HG02763 (cell line): Measurements from ENCODE around the gene CLDN14.

ENCODE experiments used
- ATAC-seq: cut with Tn5 transposase; IDR thresholded peaks from one replicate; pipeline ENCODE4 v1.9.1; 2021; ENCODE audit warnings: mild to moderate bottlenecking, moderate library complexity; ENCODE audit not compliant: unreplicated experiment

CLDN14 gene

DNA sequence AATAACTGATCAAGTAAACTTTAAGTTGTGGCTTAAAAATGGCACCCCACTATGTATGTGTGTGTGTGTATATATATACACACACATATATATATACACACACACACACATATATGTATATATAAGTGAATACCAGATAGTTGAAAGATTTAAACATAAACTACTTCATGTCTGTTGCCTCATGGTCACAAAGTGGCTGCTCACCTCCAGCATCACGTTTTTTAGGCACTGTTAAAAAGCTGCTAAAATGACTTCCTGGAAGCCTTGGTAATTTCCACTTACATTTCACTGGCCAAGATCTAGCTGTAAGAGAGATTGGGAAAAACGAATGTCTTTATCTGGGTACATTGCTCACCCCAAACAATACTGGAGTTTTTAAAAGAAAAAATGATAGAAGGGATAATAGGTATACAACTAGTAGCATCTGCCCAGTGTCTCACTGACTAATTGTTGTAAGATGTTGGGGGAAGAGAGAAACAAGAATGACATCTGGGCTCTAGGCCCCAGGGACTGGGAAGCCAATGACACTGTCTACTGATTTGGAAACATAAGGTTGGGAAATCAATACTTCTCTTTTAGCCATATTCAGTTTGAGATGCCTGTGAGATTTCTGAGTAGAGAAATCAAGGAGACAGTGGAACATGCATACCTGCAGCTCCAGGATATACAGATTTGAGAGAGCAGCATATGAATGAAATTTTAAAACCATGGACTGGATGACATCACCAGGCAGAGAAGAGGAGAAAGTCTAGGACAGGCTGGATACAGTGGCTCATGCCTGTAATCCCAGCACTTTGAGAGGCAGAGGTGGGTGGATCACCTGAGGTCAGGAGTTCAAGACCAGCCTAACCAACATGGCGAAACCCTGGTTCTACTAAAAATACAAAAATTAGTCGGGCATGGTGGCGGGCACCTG lies 42.8 kb downstream of the CLDN14 start:
- no peak for ATAC-seq

- no peak for ATAC-seq
These were observed 45.8 kb downstream of the CLDN14 start for GRCh38 chr21:36434144-36434543.

- ATAC-seq, result no peak
These were observed 46.7 kb downstream of the CLDN14 start for GRCh38 chr21:36433059-36433709.

- no peak for ATAC-seq
These were observed 48.7 kb downstream of the CLDN14 start for GRCh38 chr21:36431252-36431651.

GRCh38 chr21:36430841-36431240 lies 49.1 kb downstream of the CLDN14 start:
- no peak for ATAC-seq

- peak; percentile 64 for ATAC-seq
These were observed 49.9 kb downstream of the CLDN14 start for GRCh38 chr21:36429947-36430546.

- no peak for ATAC-seq
These were observed 51.0 kb downstream of the CLDN14 start for GRCh38 chr21:36428761-36429432.

DNA sequence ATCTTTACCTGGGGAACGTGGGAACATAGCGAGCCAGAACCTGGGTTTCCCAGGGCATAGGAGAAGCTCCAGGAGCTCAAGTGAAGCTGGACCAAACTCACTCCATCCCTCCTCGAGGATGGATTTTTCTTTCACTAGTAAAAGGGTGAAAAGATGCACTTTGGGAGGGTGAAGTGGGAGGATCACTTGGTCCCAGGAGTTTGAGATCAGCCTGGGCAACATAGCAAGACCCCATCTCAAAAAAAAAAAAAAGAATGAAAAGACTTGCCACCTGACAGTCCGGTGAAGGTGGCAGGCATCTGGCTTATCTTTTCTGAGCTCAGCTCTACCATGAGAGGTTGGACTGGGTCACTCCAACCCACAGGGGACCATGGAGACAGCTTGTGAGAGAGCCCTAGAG lies 52.4 kb downstream of the CLDN14 start:
- ATAC-seq, result no peak

DNA sequence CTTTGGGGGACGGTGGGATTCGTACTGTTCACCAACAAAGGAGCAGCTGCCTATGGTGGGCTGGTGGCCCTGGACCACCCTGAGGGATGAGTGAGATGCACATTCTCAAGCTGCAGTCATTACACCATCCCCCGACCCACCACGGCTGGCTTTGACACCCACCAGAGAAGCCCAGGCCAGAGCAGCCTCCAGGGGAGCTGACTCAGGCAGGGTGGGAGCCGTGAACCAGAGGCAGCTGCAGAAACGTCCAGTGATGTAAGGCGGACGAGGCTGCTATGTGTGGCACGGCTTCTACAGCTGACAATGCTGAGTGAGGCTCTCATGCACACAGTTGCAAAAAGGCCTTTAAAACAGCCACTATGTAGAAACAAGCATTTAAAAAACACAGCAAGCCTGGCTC lies 54.6 kb downstream of the CLDN14 start:
- no peak for ATAC-seq

- ATAC-seq, result no peak
These were observed 55.3 kb downstream of the CLDN14 start for GRCh38 chr21:36424592-36424991.

- ATAC-seq, result no peak
These were observed 56.0 kb downstream of the CLDN14 start for GRCh38 chr21:36423771-36424433.

- ATAC-seq, result no peak
These were observed 57.4 kb downstream of the CLDN14 start for GRCh38 chr21:36422279-36423098.

DNA sequence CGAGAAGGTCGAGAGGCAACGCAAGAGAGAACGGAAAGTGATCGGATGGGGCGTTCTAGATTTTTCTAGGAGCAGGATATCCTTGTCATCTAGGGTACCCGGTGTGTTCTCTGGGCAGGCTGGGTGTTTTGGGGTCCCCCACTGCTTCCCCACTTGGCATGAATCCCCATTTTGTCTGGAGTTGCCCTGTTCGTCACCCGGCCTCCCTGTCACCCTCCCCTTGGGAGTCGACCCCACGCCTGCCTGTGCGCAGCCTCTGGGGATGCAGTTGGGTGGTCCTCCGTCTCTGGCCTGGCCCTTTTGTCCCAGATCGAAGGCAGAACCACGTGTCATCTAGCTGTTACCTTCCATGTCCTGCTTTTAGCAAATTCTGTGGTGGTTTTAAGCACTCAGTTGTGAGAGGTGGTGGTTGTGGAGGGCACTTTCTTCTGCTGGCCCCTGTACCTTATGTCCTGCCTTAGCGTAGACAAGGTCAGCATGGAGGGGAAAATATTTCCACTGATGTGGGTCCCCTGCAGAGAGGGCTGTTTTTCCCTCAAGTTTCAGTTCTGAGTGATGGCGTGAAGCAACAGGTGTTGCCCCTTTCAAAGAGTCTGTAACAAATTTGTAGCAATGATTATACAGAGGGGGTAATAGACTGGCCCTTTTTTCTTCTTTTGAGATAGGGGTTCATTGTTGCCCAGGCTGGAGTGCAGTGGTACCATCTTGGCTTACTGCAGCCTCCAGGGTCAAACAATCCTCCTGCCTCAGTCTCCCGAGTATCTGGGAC lies 59.2 kb downstream of the CLDN14 start:
- no peak for ATAC-seq

DNA sequence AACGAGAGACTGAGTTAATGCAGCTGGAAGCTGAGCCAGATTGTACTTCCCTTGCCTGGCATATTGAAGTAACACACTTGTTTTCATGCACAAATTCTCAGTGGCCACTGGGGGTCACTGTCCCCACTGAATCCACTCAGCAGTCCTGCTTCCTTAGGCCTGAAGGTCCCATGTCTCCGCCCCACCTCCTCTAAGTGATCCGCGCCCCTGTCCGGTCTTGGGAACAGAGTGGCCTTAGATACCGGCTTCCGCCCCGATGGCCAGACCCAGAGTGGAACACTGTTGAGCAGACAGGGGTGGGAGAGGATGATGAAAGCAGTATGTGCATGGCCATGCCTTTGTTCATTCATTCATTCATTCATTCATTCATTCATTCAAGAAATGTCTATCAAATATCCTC lies 59.9 kb downstream of the CLDN14 start:
- ATAC-seq, result peak; percentile 70

DNA sequence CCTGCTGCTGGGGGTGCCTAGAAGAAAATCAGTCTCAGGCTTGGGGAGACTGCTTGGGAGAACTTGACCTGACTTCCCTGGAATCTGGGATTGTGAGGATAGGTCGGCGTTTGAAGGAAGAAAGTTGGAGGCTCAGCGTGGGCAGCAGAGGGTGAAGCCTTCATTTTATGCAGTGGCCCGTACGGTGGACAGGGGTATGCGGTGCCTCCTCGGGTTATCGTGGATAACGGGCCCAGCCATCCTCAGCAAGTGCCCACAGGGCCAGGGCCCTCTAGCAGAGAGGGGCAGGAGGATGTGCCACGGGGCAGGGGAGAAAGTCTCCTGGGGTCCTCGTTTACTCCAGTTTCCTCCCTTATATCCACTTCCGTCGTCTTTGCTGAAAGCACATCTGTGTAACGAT lies 60.7 kb downstream of the CLDN14 start:
- no peak for ATAC-seq

DNA sequence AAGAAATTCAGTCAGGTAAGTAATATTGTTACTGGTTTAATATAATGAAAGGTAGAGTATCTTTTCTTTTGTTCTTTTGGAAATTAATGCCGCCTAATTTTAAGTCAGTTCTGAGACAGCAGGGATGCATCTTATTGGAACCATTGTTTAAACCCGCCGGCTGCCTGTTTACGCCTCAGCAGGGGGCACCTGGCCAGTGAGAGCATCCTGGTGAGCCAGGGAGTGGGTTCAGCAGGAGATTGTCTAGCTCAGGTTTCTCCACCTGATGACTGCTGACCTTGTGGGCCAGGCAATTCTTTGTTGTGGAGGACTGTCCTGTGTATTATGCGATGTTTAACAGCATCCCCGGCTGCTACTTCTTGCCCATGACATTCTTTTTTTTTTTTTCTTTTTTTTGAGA lies 64.5 kb downstream of the CLDN14 start:
- ATAC-seq, result no peak

DNA sequence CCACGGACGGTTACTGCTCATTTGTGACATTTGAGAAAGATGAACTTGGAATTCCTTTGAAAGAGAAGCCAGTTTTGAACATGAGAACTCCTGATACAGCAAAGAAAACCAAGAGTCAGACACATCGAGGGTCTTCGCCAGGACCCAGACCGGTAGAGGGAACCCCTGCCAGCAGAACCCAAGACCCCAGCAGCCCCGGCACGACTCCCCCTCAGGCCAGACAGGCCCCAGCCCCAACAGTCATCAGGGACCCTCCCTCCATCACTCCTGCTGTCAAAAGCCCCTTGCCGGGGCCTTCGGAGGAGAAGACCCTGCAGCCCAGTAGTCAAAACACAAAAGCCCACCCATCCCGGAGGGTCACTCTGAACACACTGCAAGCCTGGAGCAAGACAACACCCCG lies 67.0 kb downstream of the CLDN14 start:
- no peak for ATAC-seq

GRCh38 chr21:36411301-36411700 lies 68.6 kb downstream of the CLDN14 start:
- ATAC-seq, result no peak
